GM12872 (cell line): ENCODE results near the gene PPP2R1A.

Experiments used
- CTCF ChIP-seq: IDR thresholded peaks from 3 replicates; pipeline ENCODE4 v1.5.1; 2011; ENCODE audit warnings: low read depth, mild to moderate bottlenecking, low read length, moderate library complexity; ENCODE audit not compliant: insufficient read depth

Gene PPP2R1A

GRCh38 chr19:52189735-52190486, at the start of gene PPP2R1A:
PPP2R1A (plus strand) TSS chr19:52190052; CDS start chr19:52190097, 45 bp downstream.
- TF ChIP-seq CTCF, result no peak

- no peak for TF ChIP-seq CTCF
Measured at GRCh38 chr19:52141203-52141602, 48.6 kb upstream of the PPP2R1A start.

GRCh38 chr19:52142001-52142595, 47.8 kb upstream of the PPP2R1A start:
- TF ChIP-seq CTCF, result no peak

- no peak for TF ChIP-seq CTCF
Measured at GRCh38 chr19:52148256-52148655, 41.6 kb upstream of the PPP2R1A start.

GRCh38 chr19:52155596-52156359, 34.1 kb upstream of the PPP2R1A start:
- TF ChIP-seq CTCF, result no peak

- no peak for TF ChIP-seq CTCF
Measured at GRCh38 chr19:52170304-52170703, 19.5 kb upstream of the PPP2R1A start.

GRCh38 chr19:52170863-52171320, 19.0 kb upstream of the PPP2R1A start:
- no peak for TF ChIP-seq CTCF
